NCI-H526 treated with DMSO at 0.1 percent for 48 hours (cell line): ENCODE measurements around the gene KRTAP24-1.

ENCODE experiments used
- DNase-seq: peaks from one replicate; lab custom pipeline; 2025; lab: John Stamatoyannopoulos, UW

KRTAP24-1 gene, protein sequence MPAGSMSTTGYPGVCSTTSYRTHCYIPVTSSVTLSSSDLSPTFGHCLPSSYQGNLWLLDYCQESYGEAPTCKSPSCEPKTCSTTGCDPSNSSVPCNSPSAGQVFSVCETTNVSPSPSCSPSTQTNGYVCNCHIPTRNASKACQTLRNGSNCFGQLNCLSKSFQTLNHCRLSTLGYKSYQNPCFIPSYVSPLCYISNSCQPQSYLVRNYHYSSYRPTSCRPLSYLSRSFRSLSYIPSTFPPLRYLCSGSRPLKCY

GRCh38 chr21:30282850-30283249, at the start of gene KRTAP24-1:
TSS of gene KRTAP24-1 (minus strand) at chr21:30282950. CDS start at chr21:30282932, 18 bp downstream.
- no peak for DNase-seq

GRCh38 chr21:30329203-30329875, 46.6 kb upstream of the KRTAP24-1 start:
- DNase-seq: no peak

- no peak for DNase-seq
These were observed 43.6 kb upstream of the KRTAP24-1 start for GRCh38 chr21:30326390-30326789.

DNA sequence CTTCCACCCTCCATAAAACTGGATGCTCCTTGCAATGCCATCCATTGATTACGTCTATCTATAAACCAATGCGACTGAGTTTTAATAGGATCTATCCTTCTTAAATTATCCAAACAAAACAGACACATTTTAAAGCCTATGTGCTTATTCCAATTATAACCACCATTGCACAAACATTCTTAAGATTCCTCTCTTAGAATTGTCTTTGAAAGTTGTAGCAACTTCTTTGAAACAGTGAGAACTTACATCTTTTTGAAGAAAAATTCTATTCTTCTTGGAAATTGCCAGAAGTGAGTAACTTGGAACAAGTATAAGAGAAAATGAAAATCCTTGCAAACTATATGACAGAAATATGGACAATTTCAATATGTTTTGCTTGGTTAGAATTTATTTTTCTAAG, 37.5 kb upstream of the KRTAP24-1 start, which contains the start of gene KRTAP26-1:
Gene KRTAP26-1, minus strand, starts transcription at position 101 of the 400 bp plus-strand sequence. CDS start 280 bp downstream, outside the sequence.
- DNase-seq: no peak

DNA sequence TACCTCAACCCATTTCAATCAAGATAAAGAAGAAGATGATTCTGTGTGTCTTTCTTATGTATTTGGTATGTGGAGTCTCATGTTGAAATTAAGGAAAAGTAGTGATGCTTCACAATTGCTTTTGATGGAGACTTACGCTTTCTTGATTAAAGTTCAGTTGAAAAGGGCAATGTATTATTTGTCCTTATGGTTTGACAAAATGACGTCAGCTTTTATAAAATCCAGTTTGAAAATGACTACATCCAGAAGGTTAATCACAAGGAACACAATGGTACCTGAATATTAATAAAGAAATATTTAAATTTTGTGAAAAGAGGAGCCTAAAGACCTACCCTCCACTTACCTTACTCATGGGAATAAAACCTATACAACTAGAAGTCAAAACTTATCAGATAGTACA, 33.0 kb upstream of the KRTAP24-1 start:
- DNase-seq: no peak

GRCh38 chr21:30306884-30307283, 24.1 kb upstream of the KRTAP24-1 start:
- DNase-seq: no peak

DNA sequence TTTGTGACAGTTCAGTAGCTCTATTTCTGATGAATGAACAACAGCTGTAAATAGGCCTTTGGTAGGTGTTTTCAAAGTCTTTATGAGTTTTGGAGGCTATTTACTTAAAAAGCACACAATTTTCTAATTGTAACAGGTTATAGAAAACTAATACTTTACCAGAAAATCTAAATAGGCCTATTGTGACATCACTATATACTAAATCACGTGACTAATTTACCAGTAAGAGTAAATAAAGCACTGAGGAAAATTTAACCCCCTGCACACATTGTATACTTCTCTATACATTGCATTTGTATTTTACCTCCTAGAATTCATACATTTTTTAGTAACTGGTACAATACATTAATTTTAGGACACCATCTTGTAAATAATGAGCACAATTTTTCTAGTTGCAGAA, 22.4 kb upstream of the KRTAP24-1 start:
- DNase-seq: no peak

DNA sequence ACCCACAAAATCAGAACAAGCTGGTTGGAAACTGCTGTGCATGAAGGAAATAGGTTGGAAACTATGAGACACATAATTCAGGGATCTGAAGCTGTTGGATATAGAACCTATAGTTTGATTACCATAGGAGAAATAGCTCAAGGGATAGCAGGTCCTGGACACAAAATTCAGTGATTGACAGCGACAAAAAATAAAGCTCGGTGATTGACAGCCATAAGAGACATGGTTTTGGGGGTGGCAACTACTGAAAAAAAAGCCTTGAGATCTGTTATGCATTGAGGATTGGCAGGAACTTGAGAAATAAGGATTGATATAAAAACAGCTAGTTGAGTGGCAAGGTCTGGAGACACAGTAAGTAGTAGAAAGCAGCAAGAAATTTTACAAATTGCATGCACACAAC, 6.5 kb upstream of the KRTAP24-1 start, which contains the start of gene KRTAP25-1:
Gene KRTAP25-1, minus strand, starts transcription at position 300 of the 400 bp plus-strand sequence. Its CDS starts 24 bp downstream, at position 276.
- DNase-seq: no peak

- DNase-seq: no peak
These were observed 11.1 kb downstream of the KRTAP24-1 start for GRCh38 chr21:30271611-30272010.

DNA sequence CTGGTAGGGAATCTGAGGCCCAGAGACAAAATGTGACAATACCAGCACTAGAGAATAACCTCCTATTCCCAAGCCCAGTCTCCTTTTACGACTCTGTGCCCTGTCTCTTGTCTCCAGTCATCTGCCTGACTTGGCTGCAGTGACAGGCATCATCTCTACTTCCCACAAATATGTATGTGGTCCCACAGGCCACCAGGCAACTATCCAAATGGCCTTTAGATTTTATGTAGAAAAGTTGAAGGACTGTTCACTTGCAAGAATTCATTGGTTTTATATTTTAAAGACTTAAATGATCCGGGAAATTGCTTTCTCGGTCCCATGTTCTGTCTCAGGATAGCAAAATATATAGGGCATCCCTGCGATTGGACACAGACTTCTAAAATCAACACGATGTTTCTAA, 11.6 kb downstream of the KRTAP24-1 start:
- no peak for DNase-seq

GRCh38 chr21:30269803-30270530, 12.8 kb downstream of the KRTAP24-1 start:
- DNase-seq: no peak

DNA sequence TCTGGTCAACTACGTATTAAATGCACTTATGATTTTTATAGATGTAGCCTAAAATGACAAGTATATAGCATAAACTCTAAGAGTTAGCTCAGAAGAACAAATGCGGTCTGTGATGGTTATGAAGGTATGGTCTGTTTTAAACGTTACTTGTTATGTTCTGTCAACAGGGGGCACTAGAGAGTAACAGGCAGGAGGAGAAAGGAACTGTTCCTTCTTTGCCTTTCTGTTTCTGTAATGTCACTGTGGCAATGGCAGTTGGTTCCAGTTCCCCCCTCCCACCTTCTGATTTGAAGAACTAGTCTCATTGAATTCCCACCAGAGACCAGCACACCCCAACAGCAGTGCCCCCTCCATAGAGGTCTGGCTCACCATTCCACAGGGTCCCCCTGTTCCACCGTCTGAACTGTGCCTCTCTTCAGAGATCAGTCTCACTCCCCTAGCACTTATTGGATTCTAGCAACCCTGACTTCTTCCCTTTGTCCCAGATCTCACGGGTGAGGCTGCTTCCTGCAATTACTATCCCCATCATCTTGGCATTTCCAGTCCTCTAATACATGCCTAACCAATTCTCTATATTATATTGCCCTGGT, 14.0 kb downstream of the KRTAP24-1 start:
- no peak for DNase-seq

DNA sequence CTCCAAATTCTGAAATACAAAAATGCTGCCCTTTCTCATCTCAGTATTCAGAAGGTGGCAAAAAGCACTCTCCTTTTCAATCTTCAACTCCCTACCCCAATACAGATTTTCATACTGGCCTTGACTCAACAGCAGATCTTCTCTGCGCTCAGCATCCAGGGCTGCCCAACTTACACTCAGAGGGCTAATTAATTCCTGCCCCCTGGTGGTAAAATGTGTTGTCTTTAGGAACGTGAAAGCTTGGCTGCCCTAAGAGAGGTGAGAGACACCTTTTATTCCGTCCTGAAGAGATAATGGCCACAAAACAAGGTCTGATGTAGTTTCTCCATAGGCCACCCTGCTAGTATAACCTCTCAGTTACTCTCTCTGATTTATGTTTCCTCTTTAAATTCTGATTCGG, 25.0 kb downstream of the KRTAP24-1 start:
- DNase-seq: no peak

GRCh38 chr21:30256100-30256499, 26.6 kb downstream of the KRTAP24-1 start:
- DNase-seq: no peak

DNA sequence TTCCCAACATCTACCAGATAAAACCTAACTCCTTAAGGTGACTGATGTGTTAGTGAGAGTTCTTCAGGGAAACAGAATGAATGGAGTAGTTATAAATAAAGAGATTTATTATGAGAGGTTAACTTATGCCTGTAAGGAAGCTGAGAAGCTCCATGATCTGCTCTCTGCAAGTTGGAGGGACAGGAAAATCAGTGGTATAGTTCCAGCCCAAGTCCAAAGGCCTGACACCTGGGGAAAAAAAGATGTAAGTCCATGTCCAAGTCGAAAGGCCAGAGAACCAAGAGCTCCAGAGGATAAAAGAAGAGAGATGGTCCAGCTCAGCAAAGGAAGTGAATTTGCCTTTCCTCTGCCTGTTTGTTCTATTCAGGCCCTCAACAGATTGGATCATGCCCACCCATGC, 27.1 kb downstream of the KRTAP24-1 start:
- no peak for DNase-seq

DNA sequence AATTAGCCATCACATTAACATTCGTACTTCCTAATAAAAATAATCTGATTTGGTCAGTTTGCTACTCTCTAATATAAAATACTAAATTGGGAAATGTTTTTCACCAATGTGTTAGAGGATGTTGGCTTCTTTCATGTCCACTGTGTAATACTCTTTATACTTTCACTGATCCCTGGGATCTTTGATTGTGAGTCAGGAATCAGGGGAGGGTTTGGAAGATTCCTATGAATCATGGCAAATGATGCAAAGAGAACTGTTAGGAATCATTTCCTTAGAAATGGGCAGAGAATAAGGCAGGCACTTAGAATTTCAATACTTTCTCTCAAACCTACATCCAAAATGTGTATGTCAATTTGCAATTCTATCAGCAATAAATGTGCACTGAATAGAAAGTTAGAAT, 31.0 kb downstream of the KRTAP24-1 start:
- DNase-seq: no peak

DNA sequence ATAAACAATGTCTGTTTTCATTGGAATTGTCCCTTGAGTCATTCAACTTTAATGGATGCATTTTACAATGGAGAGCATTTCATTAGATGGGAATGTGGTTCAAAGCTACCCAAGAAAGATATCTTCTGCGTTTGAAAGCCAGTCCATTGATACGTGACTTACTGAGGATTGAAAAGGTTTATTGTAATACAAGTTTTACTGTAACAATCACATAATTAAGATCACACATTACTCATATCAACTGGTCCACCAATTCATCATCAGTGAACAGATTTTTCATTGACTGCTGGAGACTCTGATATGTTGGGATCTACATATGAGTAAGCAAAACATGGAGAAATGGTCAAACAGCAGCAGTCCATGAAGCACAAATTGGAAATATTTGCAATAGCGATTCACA, 32.8 kb downstream of the KRTAP24-1 start:
- no peak for DNase-seq

- no peak for DNase-seq
These were observed 33.9 kb downstream of the KRTAP24-1 start for GRCh38 chr21:30248844-30249243.

DNA sequence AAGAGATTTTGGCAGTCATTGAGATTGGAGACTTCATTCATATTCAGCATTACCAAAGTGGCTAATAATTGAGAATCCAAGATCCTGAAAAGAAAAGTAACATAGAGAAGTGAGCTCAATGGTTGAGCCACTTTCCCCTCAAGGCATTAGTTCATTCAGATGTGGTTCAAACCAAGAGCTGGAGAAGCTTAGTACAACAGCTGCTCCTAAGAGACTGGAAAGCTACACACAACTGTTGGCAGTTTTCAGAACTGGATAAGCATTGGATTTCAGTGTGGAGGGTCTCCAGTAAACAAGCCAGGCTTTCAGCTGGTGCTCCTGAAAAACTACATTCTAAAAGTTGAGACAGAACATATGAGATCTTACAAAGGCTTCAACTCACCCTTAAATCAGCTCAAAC, 37.7 kb downstream of the KRTAP24-1 start:
- no peak for DNase-seq

- DNase-seq: no peak
These were observed 39.1 kb downstream of the KRTAP24-1 start for GRCh38 chr21:30243691-30244090.

GRCh38 chr21:30240661-30241060, 42.1 kb downstream of the KRTAP24-1 start:
- DNase-seq: no peak

- no peak for DNase-seq
These were observed 44.6 kb downstream of the KRTAP24-1 start for GRCh38 chr21:30238168-30238567.
